HFFc6 (cell line): ENCODE measurements around the gene ZNHIT1. TPM values are rescaled to one million over a fixed set of nuclear protein-coding genes. Genes with fewer than 3 reads are reported as not detected.

Experiments
- DNase-seq: peaks from one replicate; pipeline ENCODE4 v3.0.0-alpha.2; 2018
- H3K27ac Mint-ChIP-seq: 2 replicates; pipeline ENCODE4 v1.8.0; 2020; ENCODE audit warnings: mild to moderate bottlenecking, mixed read lengths
- H3K27me3 Mint-ChIP-seq: 2 replicates; pipeline ENCODE4 v1.8.0; 2021; ENCODE audit warnings: mild to moderate bottlenecking, moderate library complexity, mixed read lengths; ENCODE audit not compliant: insufficient read depth
- H3K36me3 Mint-ChIP-seq: 2 replicates; pipeline ENCODE4 v1.8.0; 2021; ENCODE audit warnings: low read depth, mixed read lengths
- H3K4me1 Mint-ChIP-seq: 2 replicates; pipeline ENCODE4 v1.8.0; 2020; ENCODE audit warnings: low read depth, mixed read lengths
- H3K4me3 Mint-ChIP-seq: 2 replicates; pipeline ENCODE4 v1.8.0; 2020; ENCODE audit warnings: mild to moderate bottlenecking, moderate library complexity, mixed read lengths
- H3K9me3 Mint-ChIP-seq: 2 replicates; pipeline ENCODE4 v1.8.0; 2020; ENCODE audit warnings: mild to moderate bottlenecking, mixed read lengths
- total RNA-seq, 6 experiments: library from RNA; stranded (reverse); fragmentation: NEBNext Ultra II Directional; extraction: Animal tissue kit (Norgen Biotek cat#: 25700); gene quantifications; 2 replicates in 1 of 6; 3 replicates in 5 of 6; pipeline ENCODE4 v1.2.3, GENCODE V29; 2021
- TF ChIP-seq, protein P1 (sequence below): fragments of 200-600 bp; sonication (generic); IDR thresholded peaks from 2 replicates; pipeline ENCODE4 v1.5.0; 2021; ENCODE audit warnings: antibody characterized with exemption, mild to moderate bottlenecking

ZNHIT1 gene
- total RNA-seq, 6 experiments from 2014 or later, result 88.9 to 113 (median 94.0) TPM

GRCh38 chr7:101216001-101216859 lies 1.7 kb upstream of the ZNHIT1 start:
- Mint-ChIP-seq H3K4me3 (peak overlapping the region; percentile 98), H3K27ac (peak overlapping the region; percentile 73), H3K9me3 (no peaks in the 10 kb centered on the region), H3K36me3 (peaks cover 7% of the 10 kb centered on the region; the same call in 1 of the 2 replicates), H3K27me3 (peaks cover 3% of the 10 kb centered on the region; the same call in 1 of the 2 replicates), H3K4me1 (peaks cover 41% of the 10 kb centered on the region)
- DNase-seq, result no peak
- TF ChIP-seq, protein P1, sequence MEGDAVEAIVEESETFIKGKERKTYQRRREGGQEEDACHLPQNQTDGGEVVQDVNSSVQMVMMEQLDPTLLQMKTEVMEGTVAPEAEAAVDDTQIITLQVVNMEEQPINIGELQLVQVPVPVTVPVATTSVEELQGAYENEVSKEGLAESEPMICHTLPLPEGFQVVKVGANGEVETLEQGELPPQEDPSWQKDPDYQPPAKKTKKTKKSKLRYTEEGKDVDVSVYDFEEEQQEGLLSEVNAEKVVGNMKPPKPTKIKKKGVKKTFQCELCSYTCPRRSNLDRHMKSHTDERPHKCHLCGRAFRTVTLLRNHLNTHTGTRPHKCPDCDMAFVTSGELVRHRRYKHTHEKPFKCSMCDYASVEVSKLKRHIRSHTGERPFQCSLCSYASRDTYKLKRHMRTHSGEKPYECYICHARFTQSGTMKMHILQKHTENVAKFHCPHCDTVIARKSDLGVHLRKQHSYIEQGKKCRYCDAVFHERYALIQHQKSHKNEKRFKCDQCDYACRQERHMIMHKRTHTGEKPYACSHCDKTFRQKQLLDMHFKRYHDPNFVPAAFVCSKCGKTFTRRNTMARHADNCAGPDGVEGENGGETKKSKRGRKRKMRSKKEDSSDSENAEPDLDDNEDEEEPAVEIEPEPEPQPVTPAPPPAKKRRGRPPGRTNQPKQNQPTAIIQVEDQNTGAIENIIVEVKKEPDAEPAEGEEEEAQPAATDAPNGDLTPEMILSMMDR, result no peak

DNA sequence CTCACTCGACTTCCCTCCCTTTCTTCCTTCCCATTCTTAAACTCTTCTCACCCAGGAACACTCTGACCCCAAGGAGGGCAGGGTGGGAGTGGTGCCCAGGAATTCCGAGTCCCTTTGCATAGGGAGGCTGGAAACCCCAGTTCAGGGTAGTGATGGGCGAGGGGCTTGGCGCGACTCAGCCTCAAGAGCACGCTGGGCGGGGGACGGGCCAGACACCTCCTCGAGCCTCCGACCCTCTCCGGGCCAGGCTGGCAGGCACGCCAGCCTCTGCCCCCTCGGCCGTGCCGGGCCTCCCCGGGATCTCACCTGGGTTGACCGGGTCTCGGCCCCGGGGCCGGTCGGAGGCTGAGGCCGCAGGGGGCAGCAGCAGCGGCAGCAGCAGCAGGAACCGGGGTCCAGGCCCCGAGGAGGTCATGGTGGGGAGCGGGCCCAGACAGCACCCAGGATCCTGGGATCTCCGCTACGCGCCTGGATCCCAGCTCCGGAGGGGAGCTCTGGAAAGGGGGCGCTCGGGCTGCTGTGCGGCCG lies 1.0 kb upstream of the ZNHIT1 start:
- H3K9me3 Mint-ChIP-seq, result no peaks in the 10 kb centered on the region
- H3K4me1 Mint-ChIP-seq, result peaks cover 41% of the 10 kb centered on the region
- no peak for DNase-seq
- TF ChIP-seq, protein P1, result no peak
- peaks cover 4% of the 10 kb centered on the region; the same call in 1 of the 2 replicates for H3K27me3 Mint-ChIP-seq
- peak overlapping the region; percentile 95 for H3K27ac Mint-ChIP-seq
- H3K4me3 Mint-ChIP-seq, result peak overlapping the region; percentile 98
- H3K36me3 Mint-ChIP-seq, result peaks cover 10% of the 10 kb centered on the region

DNA sequence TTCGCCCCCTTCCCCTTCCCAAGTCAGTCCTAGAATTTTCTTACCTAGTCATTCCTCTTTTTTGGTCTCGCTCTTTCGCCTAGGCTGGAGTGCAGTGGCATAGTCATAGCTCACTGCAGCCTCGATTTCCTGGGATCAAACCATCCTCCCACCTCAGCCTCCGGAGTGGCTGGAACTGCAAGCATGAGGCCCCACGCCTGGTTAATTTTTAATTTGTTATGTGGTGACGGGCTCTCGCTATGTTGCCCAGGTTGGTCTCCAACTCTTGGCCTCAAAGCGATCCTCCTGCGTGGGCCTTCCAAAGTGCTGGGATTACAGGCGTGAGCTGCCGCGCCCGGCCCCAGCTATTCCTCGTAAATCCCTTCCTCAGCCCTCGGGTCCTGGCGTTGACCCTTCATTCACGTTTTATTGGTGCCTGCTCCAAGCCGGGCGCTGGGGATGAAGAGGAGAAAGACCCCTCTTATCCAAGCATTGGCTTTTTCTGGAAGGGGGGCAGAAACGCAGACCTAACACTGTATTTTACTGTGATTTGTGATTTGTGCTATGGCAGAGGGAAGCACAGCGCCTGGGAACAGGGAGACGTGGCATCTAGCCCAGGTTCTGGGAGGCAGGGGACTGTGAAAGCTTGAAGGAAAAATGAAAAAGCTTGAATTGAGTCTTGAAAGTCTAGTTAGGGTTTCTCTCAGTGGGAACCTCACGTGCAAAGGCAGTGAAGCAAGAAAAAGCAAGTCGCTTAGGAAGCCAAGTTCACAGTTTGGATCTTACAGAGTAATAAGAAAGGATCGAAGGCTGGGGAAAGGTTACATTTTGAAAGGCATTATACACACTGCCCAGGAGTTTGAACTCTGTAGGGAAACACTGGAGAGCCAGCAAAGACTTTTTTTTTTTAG lies 516 bp downstream of the ZNHIT1 start:
- H3K9me3 Mint-ChIP-seq, result no peaks in the 10 kb centered on the region
- H3K27me3 Mint-ChIP-seq, result peaks cover 6% of the 10 kb centered on the region
- H3K27ac Mint-ChIP-seq, result peak overlapping the region; percentile 95
- DNase-seq, result no peak
- peaks cover 15% of the 10 kb centered on the region for H3K36me3 Mint-ChIP-seq
- TF ChIP-seq, protein P1, result no peak
- H3K4me1 Mint-ChIP-seq, result peaks cover 41% of the 10 kb centered on the region
- H3K4me3 Mint-ChIP-seq, result peak overlapping the region; percentile 98

- TF ChIP-seq, protein P1, result no peak
- H3K36me3 Mint-ChIP-seq, result peaks cover 30% of the 10 kb centered on the region
- H3K27ac Mint-ChIP-seq, result no peak overlapping the region
- H3K4me3 Mint-ChIP-seq, result no peak overlapping the region
- H3K27me3 Mint-ChIP-seq, result peaks cover 6% of the 10 kb centered on the region
- H3K9me3 Mint-ChIP-seq, result no peaks in the 10 kb centered on the region
- peaks cover 37% of the 10 kb centered on the region for H3K4me1 Mint-ChIP-seq
- no peak for DNase-seq
These were observed 2.3 kb downstream of the ZNHIT1 start for GRCh38 chr7:101220295-101220694.

GRCh38 chr7:101222275-101222830 lies 4.4 kb downstream of the ZNHIT1 start:
- Mint-ChIP-seq H3K4me3 (no peak overlapping the region), H3K36me3 (peaks cover 27% of the 10 kb centered on the region), H3K9me3 (no peaks in the 10 kb centered on the region), H3K27me3 (peaks cover 3% of the 10 kb centered on the region), H3K4me1 (peaks cover 21% of the 10 kb centered on the region), H3K27ac (no peak overlapping the region)
- no peak for DNase-seq
- TF ChIP-seq, protein P1, result no peak
